Endothelial cell (in vitro differentiated cells): Measurements from ENCODE around the gene MRPS23. TPM values are rescaled to one million over a fixed set of nuclear protein-coding genes. Genes with fewer than 3 reads are reported as not detected.

Experiments used
- DNase-seq: peaks from one replicate; pipeline ENCODE4 v3.0.0; 2021; ENCODE audit warnings: low spot score
- H3K27ac Mint-ChIP-seq: one replicate; pipeline ENCODE4 v1.8.0; 2021; ENCODE audit warnings: mixed read lengths, inconsistent platforms; ENCODE audit not compliant: unreplicated experiment
- H3K27me3 Mint-ChIP-seq: one replicate; pipeline ENCODE4 v1.8.0; 2021; ENCODE audit warnings: mild to moderate bottlenecking, moderate library complexity, mixed read lengths, inconsistent platforms; ENCODE audit not compliant: unreplicated experiment
- H3K36me3 Mint-ChIP-seq: one replicate; pipeline ENCODE4 v1.8.0; 2021; ENCODE audit warnings: mild to moderate bottlenecking, low read depth, mixed read lengths, inconsistent platforms; ENCODE audit not compliant: unreplicated experiment
- H3K4me1 Mint-ChIP-seq: one replicate; pipeline ENCODE4 v1.8.0; 2021; ENCODE audit warnings: mild to moderate bottlenecking, mixed read lengths, inconsistent platforms; ENCODE audit not compliant: unreplicated experiment
- H3K4me3 Mint-ChIP-seq: one replicate; pipeline ENCODE4 v1.8.0; 2021; ENCODE audit warnings: mild to moderate bottlenecking, mixed read lengths, inconsistent platforms; ENCODE audit not compliant: unreplicated experiment
- H3K9me3 Mint-ChIP-seq: one replicate; pipeline ENCODE4 v1.8.0; 2021; ENCODE audit warnings: mixed read lengths, inconsistent platforms; ENCODE audit not compliant: unreplicated experiment
- total RNA-seq: library from RNA; stranded (reverse); fragmentation: NEBNext Ultra II Directional; extraction: Animal tissue kit (Norgen Biotek cat#: 25700); gene quantifications from one replicate; pipeline ENCODE4 v1.2.1, GENCODE V29; 2021; ENCODE audit not compliant: unreplicated experiment
- TF ChIP-seq, protein P1 (sequence below): fragments of 200-600 bp; sonication (generic); IDR thresholded peaks from one replicate; pipeline ENCODE4 v1.5.0; 2021; ENCODE audit warnings: antibody characterized with exemption; ENCODE audit not compliant: unreplicated experiment

The MRPS23 gene
- total RNA-seq, 1 donor from 2014 or later = 39.3 TPM

DNA sequence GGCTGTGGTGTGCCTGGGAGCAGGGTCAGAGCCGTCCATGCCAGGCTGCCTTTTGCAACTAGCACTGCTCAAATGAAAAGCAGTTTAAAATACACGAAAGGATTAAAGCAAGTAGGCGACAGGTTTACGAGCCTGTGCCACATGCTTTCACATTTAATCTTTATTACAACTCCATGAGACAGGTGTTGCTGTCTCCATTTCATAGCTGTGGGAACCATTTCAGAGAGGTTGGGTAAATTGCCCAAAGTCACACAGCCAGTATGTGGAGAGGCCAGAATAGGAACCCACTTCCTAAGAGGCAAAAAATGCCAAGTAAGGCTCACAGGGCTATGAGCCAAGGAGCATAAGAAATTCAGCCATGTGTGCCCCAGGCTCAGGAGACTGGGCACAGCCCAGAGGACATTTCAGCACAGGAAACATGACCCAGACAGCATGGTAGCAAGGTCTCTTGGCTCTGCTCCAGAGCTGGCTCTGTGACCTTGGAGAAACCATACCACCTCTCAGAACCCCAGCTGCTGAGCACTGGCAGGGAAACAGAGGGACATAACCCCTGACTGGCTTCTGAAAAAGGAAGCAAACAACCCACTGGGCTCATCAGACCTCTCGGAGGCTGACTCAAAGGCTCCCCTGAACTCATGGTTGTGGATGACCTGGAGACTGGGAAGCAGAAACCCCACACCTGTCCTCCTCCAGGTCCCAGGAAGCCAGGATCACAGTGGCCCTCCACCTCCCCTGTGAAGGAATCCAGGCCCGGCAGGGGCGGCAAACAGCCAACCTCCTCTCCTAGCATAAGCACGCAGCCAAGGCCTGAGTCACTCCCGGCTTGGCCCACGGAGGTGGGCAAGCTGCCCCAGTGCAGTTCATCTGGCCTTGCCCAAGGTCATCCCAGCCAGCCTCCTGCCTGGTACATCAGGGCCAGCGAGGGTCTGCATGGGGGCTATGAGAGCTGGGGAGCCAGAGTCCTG lies 40.3 kb upstream of the MRPS23 start:
- Mint-ChIP-seq H3K4me3 (no peak overlapping the region), H3K9me3 (no peaks in the 10 kb centered on the region), H3K27me3 (peaks cover 8% of the 10 kb centered on the region), H3K27ac (no peak overlapping the region), H3K4me1 (peaks cover 19% of the 10 kb centered on the region), H3K36me3 (peaks cover 6% of the 10 kb centered on the region)
- no peak for DNase-seq
- TF ChIP-seq, protein P1, sequence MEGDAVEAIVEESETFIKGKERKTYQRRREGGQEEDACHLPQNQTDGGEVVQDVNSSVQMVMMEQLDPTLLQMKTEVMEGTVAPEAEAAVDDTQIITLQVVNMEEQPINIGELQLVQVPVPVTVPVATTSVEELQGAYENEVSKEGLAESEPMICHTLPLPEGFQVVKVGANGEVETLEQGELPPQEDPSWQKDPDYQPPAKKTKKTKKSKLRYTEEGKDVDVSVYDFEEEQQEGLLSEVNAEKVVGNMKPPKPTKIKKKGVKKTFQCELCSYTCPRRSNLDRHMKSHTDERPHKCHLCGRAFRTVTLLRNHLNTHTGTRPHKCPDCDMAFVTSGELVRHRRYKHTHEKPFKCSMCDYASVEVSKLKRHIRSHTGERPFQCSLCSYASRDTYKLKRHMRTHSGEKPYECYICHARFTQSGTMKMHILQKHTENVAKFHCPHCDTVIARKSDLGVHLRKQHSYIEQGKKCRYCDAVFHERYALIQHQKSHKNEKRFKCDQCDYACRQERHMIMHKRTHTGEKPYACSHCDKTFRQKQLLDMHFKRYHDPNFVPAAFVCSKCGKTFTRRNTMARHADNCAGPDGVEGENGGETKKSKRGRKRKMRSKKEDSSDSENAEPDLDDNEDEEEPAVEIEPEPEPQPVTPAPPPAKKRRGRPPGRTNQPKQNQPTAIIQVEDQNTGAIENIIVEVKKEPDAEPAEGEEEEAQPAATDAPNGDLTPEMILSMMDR = no peak

DNA sequence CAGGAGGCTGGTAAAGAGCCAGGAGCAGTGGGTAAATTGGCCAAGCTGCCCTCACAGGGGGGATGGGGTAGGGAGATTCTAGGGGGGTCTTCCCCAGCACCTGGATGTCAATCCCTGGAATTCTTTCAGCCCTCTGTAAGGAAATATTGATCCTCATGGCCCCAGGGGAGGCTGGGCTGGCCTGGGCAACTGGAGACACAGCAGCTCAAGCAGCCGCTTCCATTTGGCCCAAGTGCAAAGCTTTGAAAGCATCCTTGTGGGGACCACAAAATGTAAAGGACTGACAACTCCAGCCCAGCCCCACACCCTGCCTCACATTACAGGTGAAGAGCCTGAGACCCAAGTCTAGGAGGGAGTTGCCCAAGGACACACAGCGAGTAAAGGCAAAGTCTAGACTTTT lies 39.4 kb upstream of the MRPS23 start:
- peaks cover 15% of the 10 kb centered on the region for H3K4me1 Mint-ChIP-seq
- DNase-seq = no peak
- peaks cover 6% of the 10 kb centered on the region for H3K36me3 Mint-ChIP-seq
- H3K27ac Mint-ChIP-seq = no peak overlapping the region
- no peak overlapping the region for H3K4me3 Mint-ChIP-seq
- H3K9me3 Mint-ChIP-seq = no peaks in the 10 kb centered on the region
- TF ChIP-seq, protein P1 = no peak
- H3K27me3 Mint-ChIP-seq = peaks cover 11% of the 10 kb centered on the region

DNA sequence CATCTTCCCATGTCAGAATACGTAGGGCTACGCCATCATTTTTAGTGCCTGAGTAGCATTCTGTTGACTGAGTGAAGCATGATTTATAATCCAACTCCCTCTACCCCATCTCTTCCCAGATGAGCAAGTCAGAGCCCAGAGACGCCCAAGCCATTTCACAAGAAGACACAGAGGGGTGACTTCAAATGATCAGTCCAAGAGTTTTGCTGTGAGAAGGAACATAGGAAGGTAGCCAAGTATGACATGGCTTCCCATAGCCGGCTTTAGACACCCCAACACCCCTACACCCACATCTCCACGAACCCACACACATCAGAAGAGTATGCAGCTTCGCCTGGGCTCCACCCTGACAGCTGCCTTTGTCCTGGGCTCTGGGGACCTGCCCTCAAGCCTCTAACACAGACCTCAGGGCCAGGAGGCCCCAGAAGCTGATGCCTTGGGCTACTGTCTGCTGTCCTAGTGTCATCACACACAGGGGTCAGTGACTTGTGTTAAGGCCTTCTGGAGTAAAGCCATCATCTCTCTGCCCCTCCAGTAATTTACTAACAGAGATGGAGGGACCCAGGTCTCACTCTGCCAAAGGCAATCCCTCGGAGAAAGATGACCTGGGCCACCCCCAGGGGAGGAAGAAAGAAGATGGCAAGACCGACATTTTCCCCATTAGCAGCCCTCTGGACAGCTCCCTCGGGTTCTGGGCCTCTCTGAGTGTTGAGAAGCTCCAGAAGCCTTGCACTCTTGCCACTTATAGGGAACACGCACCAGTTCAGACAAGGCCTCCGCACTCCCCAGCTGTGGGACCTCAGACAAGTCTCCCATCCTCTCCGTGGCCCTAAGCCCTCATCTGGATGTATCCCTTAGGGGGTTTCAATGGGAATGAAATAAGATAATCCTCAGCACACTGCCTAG lies 38.7 kb upstream of the MRPS23 start:
- Mint-ChIP-seq H3K36me3 (peaks cover 6% of the 10 kb centered on the region), H3K27me3 (peaks cover 9% of the 10 kb centered on the region), H3K27ac (no peak overlapping the region), H3K4me3 (no peak overlapping the region), H3K4me1 (peaks cover 15% of the 10 kb centered on the region), H3K9me3 (no peaks in the 10 kb centered on the region)
- DNase-seq = no peak
- TF ChIP-seq, protein P1 = no peak

DNA sequence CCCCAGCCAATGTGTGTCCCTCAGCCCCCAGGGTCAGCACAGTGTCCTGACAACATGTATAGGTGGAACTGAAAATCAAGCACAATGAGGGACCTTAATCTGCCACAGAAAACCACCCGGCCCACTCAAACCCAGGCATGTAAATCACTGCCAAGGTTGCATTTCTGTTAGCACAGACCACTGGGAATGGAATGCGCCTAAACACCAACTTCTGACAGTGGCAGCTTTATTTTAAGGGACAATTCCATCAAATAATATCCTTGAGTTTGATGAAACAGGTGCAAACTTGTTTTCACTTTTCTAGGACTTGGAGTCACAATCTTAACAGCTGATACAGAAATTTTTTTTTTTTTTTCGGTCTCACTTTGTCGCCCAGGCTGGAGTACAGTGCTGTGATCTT lies 37.3 kb upstream of the MRPS23 start:
- peaks cover 6% of the 10 kb centered on the region for H3K27me3 Mint-ChIP-seq
- H3K4me3 Mint-ChIP-seq = no peak overlapping the region
- H3K27ac Mint-ChIP-seq = no peak overlapping the region
- no peak for DNase-seq
- H3K9me3 Mint-ChIP-seq = no peaks in the 10 kb centered on the region
- TF ChIP-seq, protein P1 = no peak
- peaks cover 9% of the 10 kb centered on the region for H3K4me1 Mint-ChIP-seq
- H3K36me3 Mint-ChIP-seq = peaks cover 10% of the 10 kb centered on the region
